Right atrium auricular region (tissue), 2 donors: ENCODE data around the gene MYH10. TPM values are rescaled to one million over a fixed set of nuclear protein-coding genes. Genes with fewer than 3 reads are reported as not detected.
A peak's percentile ranks its signal among the peaks of the same experiment; 100 is the strongest.
"Not testable (repeated sequence)": the region's sequence is repeated elsewhere in the genome, so short reads cannot be mapped to it uniquely, and the experiment has no call there.

Source experiments
- DNase-seq: peaks from one replicate; pipeline ENCODE4 v3.0.0-alpha.2; 2019; ENCODE audit warnings: low spot score
- H3K27ac ChIP-seq, 2 donors: fragments of 200-600 bp; sonication (generic); 1 replicate in 1 of 2; 2 replicates in 1 of 2; pipeline ENCODE4 v1.5.1; 2016 to 2019
- H3K27me3 ChIP-seq, 2 donors: fragments of 200-600 bp; sonication (generic); one replicate each; pipeline versions ENCODE4 v1.5.1 to v1.6.0; 2017 to 2019
- H3K36me3 ChIP-seq: fragments of 200-600 bp; sonication (generic); one replicate; pipeline ENCODE4 v1.5.1; 2016
- H3K4me1 ChIP-seq, 2 donors: fragments of 200-600 bp; sonication (generic); one replicate each; pipeline versions ENCODE4 v1.5.1 to v1.6.0; 2017 to 2019
- H3K4me3 ChIP-seq, 2 donors: fragments of 200-600 bp; sonication (generic); 1 replicate in 1 of 2; 2 replicates in 1 of 2; pipeline ENCODE4 v1.5.1; 2017 to 2019; ENCODE audit warnings: mild to moderate bottlenecking in 1 of 2, moderate library complexity in 1 of 2
- H3K9me3 ChIP-seq, 2 donors: fragments of 200-600 bp; sonication (generic); one replicate each; pipeline ENCODE4 v1.5.1; 2019
- CTCF ChIP-seq, 2 donors: fragments of 200-600 bp; sonication (generic); IDR thresholded peaks; one replicate each; pipeline ENCODE4 v1.5.1; 2019; ENCODE audit warnings: antibody characterized with exemption in 2 of 2
- total RNA-seq, 2 donors: library from RNA; depleted of rRNA; stranded (reverse); fragments of >200 nt; gene quantifications; one replicate each; pipeline ENCODE4 v1.1.0, GENCODE V29; 2016

The MYH10 gene
- total RNA-seq, 2 donors from 2014 or later, result 48.9 to 49.1 TPM

GRCh38 chr17:8552577-8553320 is 77.8 kb downstream of the MYH10 start:
- TF ChIP-seq CTCF (IDR thresholded peaks at IDR 0.05), result no peak
- Histone ChIP-seq H3K4me1 (no peaks in the 10 kb centered on the region), H3K27ac (no peak overlapping the region), H3K9me3 (no peaks in the 10 kb centered on the region), H3K36me3 (peaks cover 14% of the 10 kb centered on the region), H3K27me3 (no peaks in the 10 kb centered on the region), H3K4me3 (no peak overlapping the region)
- DNase-seq, result no peak

DNA sequence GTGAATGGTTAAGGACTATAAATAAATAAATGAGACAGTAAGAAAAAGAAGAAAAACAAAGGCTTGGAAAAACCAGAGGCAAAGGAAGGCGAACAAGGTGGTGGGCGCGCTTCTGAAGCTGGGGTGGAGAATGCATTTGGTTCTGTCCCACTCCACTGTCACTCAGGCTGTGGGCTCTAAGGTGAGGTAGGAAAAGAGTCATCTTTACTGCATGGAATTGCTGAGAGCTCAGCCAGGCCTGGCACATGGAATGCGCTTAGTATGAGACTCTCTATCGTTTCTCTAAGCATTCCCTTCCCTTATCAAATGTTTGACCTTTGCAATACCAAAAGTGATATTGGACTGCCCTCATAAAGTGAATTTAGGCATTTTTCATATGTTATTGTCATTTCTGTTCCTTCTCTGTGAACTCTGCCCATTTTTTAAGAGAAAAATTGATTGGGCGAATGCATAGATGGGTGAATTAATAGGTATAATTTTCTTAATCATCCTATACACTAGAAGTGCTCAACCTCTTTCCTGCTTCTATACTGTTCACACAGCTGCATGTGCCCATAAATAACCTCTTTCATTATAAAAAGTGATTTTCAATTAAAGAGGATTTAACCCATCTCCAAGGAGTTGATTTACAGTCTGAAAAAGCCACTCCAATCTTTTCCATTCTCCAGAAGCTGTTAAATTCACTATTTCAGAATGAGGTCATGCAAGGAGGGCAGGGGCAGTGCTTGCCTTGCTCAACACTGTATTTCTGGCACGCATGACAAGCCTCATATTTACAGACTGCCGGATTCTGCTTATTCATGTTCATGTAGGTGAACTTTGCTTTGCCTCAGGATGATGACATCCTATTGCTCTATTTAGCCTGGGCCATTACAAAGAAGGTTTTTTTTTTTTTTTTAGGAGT is 87.7 kb downstream of the MYH10 start:
- DNase-seq, result peak; percentile 69
- no peak for TF ChIP-seq CTCF (IDR thresholded peaks at IDR 0.05)

DNA sequence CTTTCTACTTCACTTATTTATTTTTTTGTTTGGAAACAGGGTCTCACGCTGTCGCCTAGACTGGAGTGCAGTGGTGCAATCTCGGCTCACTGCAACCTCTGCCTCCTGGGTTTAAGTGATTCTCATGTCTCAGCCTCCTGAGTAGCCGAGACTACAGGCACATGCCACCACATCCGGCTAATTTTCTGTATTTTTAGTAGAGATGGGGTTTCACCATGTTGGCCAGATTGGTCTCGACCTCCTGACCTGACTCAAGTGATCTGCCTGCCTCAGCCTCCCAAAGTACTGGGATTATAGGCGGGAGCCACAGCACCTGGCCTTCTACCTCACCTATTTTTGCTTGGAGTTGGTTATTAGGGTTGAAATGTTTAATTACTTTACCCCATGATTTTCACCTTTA is 90.5 kb downstream of the MYH10 start:
- peaks cover 43% of the 10 kb centered on the region for H3K36me3 ChIP-seq
- not testable (repeated sequence) for H3K4me3 ChIP-seq, H3K27ac ChIP-seq, H3K27me3 ChIP-seq, H3K9me3 ChIP-seq, DNase-seq, H3K4me1 ChIP-seq

More for the DNA sequence above, 87.7 kb downstream of the MYH10 start:
- Histone ChIP-seq H3K27me3 (no peaks in the 10 kb centered on the region), H3K36me3 (peaks cover 46% of the 10 kb centered on the region), H3K4me1 (no peaks in the 10 kb centered on the region), H3K27ac (no peak overlapping the region), H3K4me3 (no peak overlapping the region), H3K9me3 (no peaks in the 10 kb centered on the region)

GRCh38 chr17:8537734-8538133 is 92.8 kb downstream of the MYH10 start:
- peaks cover 54% of the 10 kb centered on the region for H3K36me3 ChIP-seq
- peaks cover 0 to 6% of the 10 kb centered on the region in 2 donors for H3K4me1 ChIP-seq
- no peak overlapping the region for H3K27ac ChIP-seq
- DNase-seq, result no peak
- no peak overlapping the region for H3K4me3 ChIP-seq
- H3K27me3 ChIP-seq, result no peaks in the 10 kb centered on the region
- H3K9me3 ChIP-seq, result no peaks in the 10 kb centered on the region
- TF ChIP-seq CTCF (IDR thresholded peaks at IDR 0.05), result no peak

- peaks cover 0 to 16% of the 10 kb centered on the region in 2 donors for H3K4me1 ChIP-seq
- H3K27me3 ChIP-seq, result no peaks in the 10 kb centered on the region
- no peak overlapping the region for H3K27ac ChIP-seq
- H3K36me3 ChIP-seq, result peaks cover 28% of the 10 kb centered on the region
- DNase-seq, result no peak
- no peaks in the 10 kb centered on the region for H3K9me3 ChIP-seq
- TF ChIP-seq CTCF (IDR thresholded peaks at IDR 0.05), result no peak
- no peak overlapping the region for H3K4me3 ChIP-seq
These were observed 95.9 kb downstream of the MYH10 start for GRCh38 chr17:8534498-8535188.

GRCh38 chr17:8532021-8532420 is 98.5 kb downstream of the MYH10 start:
- Histone ChIP-seq H3K9me3 (no peaks in the 10 kb centered on the region), H3K4me3 (no peak overlapping the region), H3K27ac (no peak overlapping the region), H3K4me1 (peaks cover 0 to 16% of the 10 kb centered on the region in 2 donors), H3K36me3 (peaks cover 44% of the 10 kb centered on the region), H3K27me3 (no peaks in the 10 kb centered on the region)
- no peak for DNase-seq
- no peak for TF ChIP-seq CTCF (IDR thresholded peaks at IDR 0.05)
